Thymus (tissue), 11 donors: ENCODE results near the gene TOMM40L. TPM values are rescaled to one million over a fixed set of nuclear protein-coding genes. Genes with fewer than 3 reads are reported as not detected.
A peak's percentile ranks its signal among the peaks of the same experiment; 100 is the strongest.

Experiments
- DNase-seq, 9 donors: peaks; one replicate each; pipeline ENCODE4 v3.0.0-alpha.2; 2013; ENCODE audit warnings: low spot score in 9 of 9, low read depth in 6 of 9, missing footprints in 1 of 9
- H3K27ac ChIP-seq, 2 donors: one replicate each; pipeline ENCODE4 v1.5.1; 2013; ENCODE audit warnings: control low read depth in 1 of 2, low read depth in 1 of 2, low read length in 1 of 2, mild to moderate bottlenecking in 1 of 2, moderate library complexity in 1 of 2
- H3K27me3 ChIP-seq, 2 donors: one replicate each; pipeline ENCODE4 v1.5.1; 2013; ENCODE audit warnings: low read length in 1 of 2; ENCODE audit not compliant: control insufficient read depth in 2 of 2, insufficient read depth in 1 of 2
- H3K36me3 ChIP-seq, 2 donors: one replicate each; pipeline ENCODE4 v1.5.1; 2013; ENCODE audit warnings: low read length in 1 of 2, mild to moderate bottlenecking in 1 of 2, moderate library complexity in 1 of 2; ENCODE audit not compliant: control insufficient read depth in 2 of 2, insufficient read depth in 2 of 2
- H3K4me1 ChIP-seq, 2 donors: one replicate each; pipeline ENCODE4 v1.5.1; 2013; ENCODE audit warnings: low read length in 2 of 2; ENCODE audit not compliant: control insufficient read depth in 2 of 2, insufficient read depth in 2 of 2
- H3K4me3 ChIP-seq, 2 donors: one replicate each; pipeline ENCODE4 v1.5.1; 2013; ENCODE audit warnings: low read length in 2 of 2, control low read depth in 1 of 2, mild to moderate bottlenecking in 1 of 2
- H3K9me3 ChIP-seq, 2 donors: one replicate each; pipeline ENCODE4 v1.5.1; 2013; ENCODE audit warnings: low read length in 1 of 2, mild to moderate bottlenecking in 1 of 2; ENCODE audit not compliant: control insufficient read depth in 2 of 2, insufficient read depth in 1 of 2
- WGBS: extraction: QIAGEN DNeasy Blood & Tissue Kit; methylation state at CpG from one replicate; pipeline ENCODE4 v1.1.7; 2013; 5-methylcytosine and 5-hydroxymethylcytosine counted together
- polyA plus RNA-seq: library from polyadenylated mRNA; stranded (reverse); fragments of 200-250 nt; gene quantifications from one replicate; pipeline ENCODE4 v1.2.3, GENCODE V29; 2013
- total RNA-seq: library from RNA; stranded (reverse); fragments of 120-200 nt; gene quantifications from one replicate; pipeline ENCODE4 v1.2.4, GENCODE V29; 2013
- donor health status: healthy.

Gene TOMM40L
- total and polyA plus RNA-seq, 2 donors: 9.1 to 9.6 TPM

DNA sequence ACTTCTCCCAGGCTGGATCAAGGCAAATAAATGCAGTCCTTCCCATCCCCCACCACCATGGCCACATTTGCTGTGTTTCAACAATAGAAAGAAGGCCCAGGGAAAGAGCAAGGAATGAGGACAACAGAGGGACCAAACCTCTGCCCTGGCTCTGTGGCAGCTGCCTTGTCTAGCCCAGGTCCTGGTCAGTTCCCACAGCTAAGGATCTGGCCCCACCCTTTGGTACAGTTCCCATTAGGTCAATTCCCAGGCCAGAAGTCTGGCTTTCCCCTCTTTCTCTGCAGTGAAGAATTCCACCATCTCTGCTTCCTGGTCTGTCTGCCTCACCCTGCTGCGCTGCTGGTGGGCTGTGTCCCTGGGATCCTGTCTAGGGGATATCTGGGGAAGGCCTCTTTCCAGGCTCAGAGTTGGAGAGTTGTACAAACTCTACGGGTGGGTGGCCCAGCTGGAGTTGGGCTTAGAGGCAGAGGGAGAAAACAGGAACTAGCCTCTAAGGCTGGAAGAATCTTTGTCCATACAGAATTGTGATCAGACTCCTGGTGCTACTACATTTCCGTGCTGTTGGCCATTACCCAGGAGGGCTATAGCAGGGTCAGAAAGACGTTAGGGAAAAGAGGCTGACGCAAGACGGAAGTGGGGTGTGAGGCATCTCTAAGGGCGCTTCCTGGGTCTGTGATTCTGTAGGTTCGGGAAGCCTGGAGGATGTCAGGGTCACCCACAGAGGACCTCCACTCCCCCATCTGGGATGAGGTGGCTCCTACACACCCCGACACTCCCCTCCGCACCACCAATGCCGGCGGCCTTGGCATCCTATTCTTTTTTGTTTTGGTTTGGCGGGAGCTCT is 24.6 kb upstream of the TOMM40L start:
- Histone ChIP-seq H3K27ac (peak overlapping the region; percentile 84 to 90), H3K36me3 (peaks cover 4 to 14% of the 10 kb centered on the region in 2 donors), H3K4me1 (peaks cover 17 to 34% of the 10 kb centered on the region in 2 donors), H3K27me3 (peaks cover 0 to 2% of the 10 kb centered on the region in 2 donors), H3K9me3 (peaks cover 0 to 7% of the 10 kb centered on the region in 2 donors), H3K4me3 (peak overlapping the region; percentile 56 to 84)
- DNase-seq: no peak
- WGBS: 90% methylated on average over 13 of the region's 13 CpGs

DNA sequence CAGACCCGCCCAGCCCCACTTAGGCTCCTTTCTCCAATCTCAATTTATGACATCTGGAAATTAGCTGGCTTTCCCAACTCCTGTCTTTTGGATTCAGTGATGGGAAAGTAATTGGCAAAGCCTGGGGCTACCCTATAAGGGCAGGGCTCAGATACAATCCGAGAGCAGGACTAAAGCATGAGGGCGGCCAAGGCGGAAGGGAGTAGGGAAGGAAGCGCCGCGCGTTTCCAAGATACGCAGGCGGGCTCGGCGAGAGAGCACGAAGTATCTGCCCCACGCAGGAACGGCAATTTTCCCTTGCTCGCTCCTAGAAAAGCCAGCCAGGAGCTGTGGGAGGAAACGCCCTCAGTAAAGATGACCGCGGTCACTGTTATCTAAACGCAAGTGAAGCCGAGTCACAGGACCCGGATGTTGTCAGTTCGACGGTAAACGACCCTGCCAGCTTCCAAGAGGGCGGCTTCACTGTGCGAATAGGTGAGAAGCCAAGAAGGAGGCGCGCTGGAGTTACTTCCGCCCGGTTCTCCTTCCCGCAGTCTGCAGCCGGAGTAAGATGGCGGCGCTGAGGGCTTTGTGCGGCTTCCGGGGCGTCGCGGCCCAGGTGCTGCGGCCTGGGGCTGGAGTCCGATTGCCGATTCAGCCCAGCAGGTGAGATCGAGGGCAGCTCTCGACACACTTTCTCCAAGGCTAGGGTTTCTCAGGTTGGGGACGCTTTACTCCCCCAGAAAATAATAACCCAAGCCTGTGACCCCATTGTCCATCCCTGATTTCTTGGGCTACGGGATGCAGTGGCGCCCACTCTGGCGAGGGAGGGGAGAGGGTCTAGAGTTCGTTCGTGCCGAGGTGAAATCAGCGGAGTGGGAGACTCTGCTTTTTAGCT is 23.8 kb upstream of the TOMM40L start, which contains the start of gene NDUFS2:
Gene NDUFS2 (plus strand): TSS at position 532 of the 877 bp plus-strand sequence. CDS start 19 bp downstream, at position 551.
- Histone ChIP-seq H3K4me1 (peaks cover 17 to 34% of the 10 kb centered on the region in 2 donors), H3K9me3 (peaks cover 0 to 7% of the 10 kb centered on the region in 2 donors), H3K27ac (peak within 1 kb of the TSS; percentile 90), H3K27me3 (peaks cover 0 to 2% of the 10 kb centered on the region in 2 donors), H3K4me3 (peak within 1 kb of the TSS; percentile 56 to 84), H3K36me3 (peaks cover 13 to 23% of the 10 kb centered on the region in 2 donors)
- peak; percentile 90 to 99 (median 98) for DNase-seq
- 9% methylated on average over 53 of the region's 53 CpGs for WGBS

- no peak overlapping the region for H3K27ac ChIP-seq
- H3K27me3 ChIP-seq: no peaks in the 10 kb centered on the region
- peaks cover 47 to 57% of the 10 kb centered on the region in 2 donors for H3K36me3 ChIP-seq
- H3K4me3 ChIP-seq: no peak overlapping the region
- peaks cover 0 to 4% of the 10 kb centered on the region in 2 donors for H3K9me3 ChIP-seq
- WGBS: 97% methylated on average over 12 of the region's 12 CpGs
- no peak for DNase-seq
- peaks cover 15 to 18% of the 10 kb centered on the region in 2 donors for H3K4me1 ChIP-seq
Observed at GRCh38 chr1:161206411-161207140, 19.3 kb upstream of the TOMM40L start.

GRCh38 chr1:161207173-161207572 is 18.7 kb upstream of the TOMM40L start:
- 94% methylated on average over 8 of the region's 8 CpGs for WGBS
- no peak for DNase-seq
- H3K4me3 ChIP-seq: no peak overlapping the region
- H3K27me3 ChIP-seq: no peaks in the 10 kb centered on the region
- H3K36me3 ChIP-seq: peaks cover 52 to 63% of the 10 kb centered on the region in 2 donors
- no peak overlapping the region for H3K27ac ChIP-seq
- peaks cover 12 to 13% of the 10 kb centered on the region in 2 donors for H3K4me1 ChIP-seq
- no peaks in the 10 kb centered on the region for H3K9me3 ChIP-seq

DNA sequence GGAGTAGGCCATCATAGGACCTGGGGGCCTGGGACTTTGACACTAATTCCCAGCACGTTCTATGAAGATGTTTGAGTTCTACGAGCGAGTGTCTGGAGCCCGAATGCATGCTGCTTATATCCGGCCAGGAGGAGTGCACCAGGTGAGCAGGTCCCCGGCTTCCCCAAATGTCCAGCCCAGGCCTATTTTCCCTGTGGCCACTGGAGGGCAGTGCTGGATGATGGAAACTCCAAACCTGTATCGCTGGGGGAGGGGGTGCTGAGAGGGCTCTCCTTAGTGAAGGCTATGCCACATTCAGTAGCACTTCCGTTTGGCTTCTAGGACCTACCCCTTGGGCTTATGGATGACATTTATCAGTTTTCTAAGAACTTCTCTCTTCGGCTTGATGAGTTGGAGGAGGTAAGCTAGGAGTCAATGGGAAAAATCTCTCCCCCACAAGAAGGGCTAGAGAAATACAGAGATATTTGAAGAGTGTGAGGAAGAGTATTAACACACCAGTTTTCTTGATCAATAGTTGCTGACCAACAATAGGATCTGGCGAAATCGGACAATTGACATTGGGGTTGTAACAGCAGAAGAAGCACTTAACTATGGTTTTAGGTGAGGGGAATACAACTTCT is 16.0 kb upstream of the TOMM40L start:
- peaks cover 72 to 80% of the 10 kb centered on the region in 2 donors for H3K36me3 ChIP-seq
- WGBS: 68% methylated on average over 11 of the region's 11 CpGs

GRCh38 chr1:161214369-161214768 is 11.5 kb upstream of the TOMM40L start:
- Histone ChIP-seq H3K4me3 (no peak overlapping the region), H3K4me1 (peaks cover 0 to 31% of the 10 kb centered on the region in 2 donors)

More for the DNA sequence above, 16.0 kb upstream of the TOMM40L start:
- H3K27ac ChIP-seq: no peak overlapping the region
- peaks cover 0 to 6% of the 10 kb centered on the region in 2 donors for H3K4me1 ChIP-seq
- H3K9me3 ChIP-seq: no peaks in the 10 kb centered on the region
- DNase-seq: peak in 5 of 9 donors; percentile 40 to 78 (median 53)
- no peak overlapping the region for H3K4me3 ChIP-seq
- H3K27me3 ChIP-seq: no peaks in the 10 kb centered on the region

GRCh38 chr1:161215076-161215475 is 10.8 kb upstream of the TOMM40L start, which contains the start of gene FCER1G:
Gene FCER1G (plus strand): TSS chr1:161215295. CDS start chr1:161215322, 27 bp downstream.
- Histone ChIP-seq H3K27ac (peak within 1 kb of the TSS; percentile 22 to 34), H3K9me3 (no peaks in the 10 kb centered on the region), H3K36me3 (peaks cover 42 to 48% of the 10 kb centered on the region in 2 donors), H3K4me1 (peaks cover 0 to 26% of the 10 kb centered on the region in 2 donors), H3K27me3 (no peaks in the 10 kb centered on the region), H3K4me3 (no peak within 1 kb of the TSS)
- WGBS: 25% methylated on average over 10 of the region's 10 CpGs
- no peak for DNase-seq

More at GRCh38 chr1:161214369-161214768, 11.5 kb upstream of the TOMM40L start:
- no peak overlapping the region for H3K27ac ChIP-seq
- DNase-seq: no peak
- H3K9me3 ChIP-seq: no peaks in the 10 kb centered on the region
- peaks cover 49 to 55% of the 10 kb centered on the region in 2 donors for H3K36me3 ChIP-seq
- H3K27me3 ChIP-seq: no peaks in the 10 kb centered on the region
- WGBS: 97% methylated on average over 9 of the region's 9 CpGs
